GM10266 (cell line): ENCODE data around the gene APOBEC3F.

Source experiments
- DNase-seq: peaks from one replicate; pipeline ENCODE4 v3.0.0; 2012; ENCODE audit errors: extremely low spot score
- TF ChIP-seq, protein P1 (sequence below): IDR thresholded peaks from 2 replicates; pipeline ENCODE4 v1.5.1; 2012; ENCODE audit warnings: mild to moderate bottlenecking, low read depth; ENCODE audit not compliant: control insufficient read depth, insufficient read depth; ENCODE audit errors: missing control alignments

APOBEC3F gene

DNA sequence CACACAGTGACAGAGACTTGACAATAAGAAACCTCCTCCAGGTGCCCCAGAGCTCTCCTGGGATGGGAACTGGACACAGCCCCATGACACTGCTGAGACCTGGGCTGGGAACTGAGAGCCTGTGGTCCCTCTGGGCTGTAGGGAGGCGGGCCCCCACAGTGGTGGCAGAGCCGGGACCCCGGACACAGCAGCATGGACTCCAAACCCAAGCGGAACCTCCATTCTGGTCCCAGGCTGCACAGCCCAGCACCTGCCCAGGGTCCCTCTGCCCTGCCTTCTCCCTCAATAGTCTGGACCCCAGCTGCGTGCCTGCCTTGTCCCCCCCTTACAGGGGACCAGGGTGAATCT lies 48.0 kb downstream of the APOBEC3F start:
- no peak for DNase-seq
- TF ChIP-seq, protein P1, sequence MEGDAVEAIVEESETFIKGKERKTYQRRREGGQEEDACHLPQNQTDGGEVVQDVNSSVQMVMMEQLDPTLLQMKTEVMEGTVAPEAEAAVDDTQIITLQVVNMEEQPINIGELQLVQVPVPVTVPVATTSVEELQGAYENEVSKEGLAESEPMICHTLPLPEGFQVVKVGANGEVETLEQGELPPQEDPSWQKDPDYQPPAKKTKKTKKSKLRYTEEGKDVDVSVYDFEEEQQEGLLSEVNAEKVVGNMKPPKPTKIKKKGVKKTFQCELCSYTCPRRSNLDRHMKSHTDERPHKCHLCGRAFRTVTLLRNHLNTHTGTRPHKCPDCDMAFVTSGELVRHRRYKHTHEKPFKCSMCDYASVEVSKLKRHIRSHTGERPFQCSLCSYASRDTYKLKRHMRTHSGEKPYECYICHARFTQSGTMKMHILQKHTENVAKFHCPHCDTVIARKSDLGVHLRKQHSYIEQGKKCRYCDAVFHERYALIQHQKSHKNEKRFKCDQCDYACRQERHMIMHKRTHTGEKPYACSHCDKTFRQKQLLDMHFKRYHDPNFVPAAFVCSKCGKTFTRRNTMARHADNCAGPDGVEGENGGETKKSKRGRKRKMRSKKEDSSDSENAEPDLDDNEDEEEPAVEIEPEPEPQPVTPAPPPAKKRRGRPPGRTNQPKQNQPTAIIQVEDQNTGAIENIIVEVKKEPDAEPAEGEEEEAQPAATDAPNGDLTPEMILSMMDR, result no peak

DNA sequence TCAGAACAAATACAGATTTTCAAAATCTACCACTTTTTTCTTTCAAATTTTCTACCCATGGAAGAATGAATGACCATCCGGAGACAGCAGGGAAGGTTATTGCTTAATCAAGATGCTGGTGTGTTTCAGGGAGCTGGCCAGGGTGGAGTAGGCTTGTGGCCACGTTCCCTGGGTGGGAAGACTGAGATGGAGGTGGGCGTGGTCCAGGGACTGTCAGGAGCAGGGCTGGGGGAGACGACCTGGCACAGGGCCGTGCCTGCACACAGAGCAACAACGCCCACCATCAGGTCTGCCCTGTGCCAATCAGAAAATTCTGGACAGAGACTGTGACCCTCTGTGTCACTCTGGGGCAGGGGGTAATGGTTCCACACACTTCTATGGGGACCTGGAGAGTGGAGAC lies 49.3 kb downstream of the APOBEC3F start:
- TF ChIP-seq, protein P1, result no peak
- DNase-seq, result no peak

DNA sequence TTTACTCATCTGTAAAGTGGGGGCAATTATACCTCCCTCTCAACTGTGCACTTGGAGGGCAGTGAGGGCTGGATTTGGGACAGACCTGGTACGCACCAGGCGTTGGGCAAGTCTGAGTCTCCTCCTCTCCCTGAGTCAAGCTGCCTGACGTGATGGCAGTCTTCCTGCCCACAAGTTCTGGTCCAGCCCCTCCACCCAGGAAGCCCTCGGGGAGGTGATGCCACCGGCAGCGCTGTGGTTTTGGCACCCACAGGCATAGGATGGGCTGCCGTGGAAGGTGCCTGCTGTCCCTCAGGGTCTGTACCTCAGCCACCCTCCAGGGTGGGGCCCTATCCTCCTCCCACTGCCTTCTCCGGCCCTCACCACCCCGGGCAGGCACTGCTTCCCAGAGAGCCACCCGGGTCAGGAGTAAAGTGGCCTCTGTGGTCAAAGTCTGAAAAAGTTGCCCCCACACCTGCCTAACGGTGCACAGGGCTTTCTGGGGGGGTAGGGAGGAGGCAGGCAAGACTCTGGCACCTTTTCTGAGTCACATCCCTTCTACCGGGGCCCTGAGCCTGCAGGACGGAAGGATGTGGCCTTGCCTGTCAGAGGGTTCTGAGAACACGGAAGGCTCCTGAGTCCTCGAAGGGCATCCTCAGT lies 49.9 kb downstream of the APOBEC3F start:
- no peak for DNase-seq
- TF ChIP-seq, protein P1, result no peak

DNA sequence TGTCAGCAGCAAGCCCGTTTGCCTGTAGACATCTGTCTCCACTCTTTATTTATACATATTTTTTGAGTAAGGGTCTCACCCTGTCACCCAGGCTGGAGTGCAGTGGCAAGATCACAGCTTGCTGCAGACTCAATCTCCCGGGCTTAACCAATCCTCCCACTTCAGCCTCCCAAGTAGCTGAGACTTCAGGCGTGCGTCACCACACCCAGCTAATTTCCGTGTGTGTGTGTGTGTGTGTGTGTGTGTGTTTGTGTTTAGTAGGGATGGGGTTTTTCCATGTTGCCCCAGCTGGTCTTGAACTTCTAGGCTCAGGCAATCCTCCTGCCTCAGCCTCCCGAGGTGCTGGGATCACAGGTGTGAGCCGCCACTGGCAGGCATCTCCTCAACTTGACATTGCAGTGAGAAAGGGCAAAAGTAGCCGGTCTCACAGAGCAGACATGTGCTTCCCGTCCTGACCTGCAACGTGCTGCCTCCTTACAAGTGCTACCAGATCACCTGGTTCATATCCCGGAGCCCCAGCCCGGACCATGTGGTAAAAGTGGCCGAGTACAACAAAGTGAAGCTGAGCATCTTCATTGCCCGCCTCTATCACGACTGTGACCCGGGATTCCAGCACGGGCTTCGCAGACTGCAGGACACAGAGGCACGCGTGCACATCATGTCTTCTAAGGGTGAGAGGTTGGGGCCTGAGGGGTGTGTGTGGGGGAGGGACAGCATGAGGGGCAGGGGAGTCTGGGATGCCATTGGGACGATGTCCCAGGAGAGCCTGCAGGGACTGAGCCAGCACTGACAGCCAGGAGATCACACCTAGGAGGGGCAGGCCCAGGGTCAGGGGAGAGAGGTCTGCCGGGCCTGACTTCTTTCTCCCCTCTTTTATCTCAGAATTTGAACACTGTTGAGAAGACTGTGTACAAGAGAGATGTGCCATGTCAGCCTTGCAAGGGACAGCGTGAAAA lies 50.7 kb downstream of the APOBEC3F start:
- no peak for DNase-seq
- TF ChIP-seq, protein P1, result no peak

DNA sequence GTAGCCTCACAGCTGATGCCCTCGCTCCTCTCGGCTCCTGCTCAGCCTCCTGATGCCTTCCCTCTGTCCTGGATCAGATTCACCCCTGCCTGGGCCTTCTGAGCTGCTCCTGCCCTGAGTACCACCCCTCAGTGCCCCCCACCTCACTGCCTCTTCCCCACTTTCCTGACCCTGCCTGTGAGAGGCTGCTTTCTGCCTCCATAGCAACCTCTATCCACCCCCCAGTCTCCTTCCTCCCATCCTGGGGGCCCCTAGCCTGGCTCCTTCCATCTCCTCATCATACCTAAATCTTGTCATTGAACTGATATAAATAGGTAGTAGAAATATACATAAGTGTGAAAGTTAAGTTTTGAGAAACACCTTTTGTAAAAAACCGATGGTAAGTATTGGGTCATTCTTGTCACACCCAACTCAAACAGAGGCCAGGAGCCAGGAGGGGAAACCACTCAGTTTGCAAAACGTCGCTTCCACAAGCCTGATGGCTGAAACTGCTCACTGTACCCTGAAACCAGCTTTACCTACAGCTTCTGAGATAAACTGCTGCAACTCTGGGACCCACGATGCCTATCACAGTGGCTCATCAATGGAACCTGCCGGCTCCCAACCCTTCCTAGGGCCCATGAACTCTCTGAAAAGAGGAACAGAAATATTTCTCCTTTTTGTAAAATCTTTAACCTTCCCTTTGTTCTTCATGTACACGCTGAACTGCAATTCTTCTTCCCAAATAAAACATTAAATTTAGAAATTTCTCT lies 51.6 kb downstream of the APOBEC3F start:
- TF ChIP-seq, protein P1, result no peak

DNA sequence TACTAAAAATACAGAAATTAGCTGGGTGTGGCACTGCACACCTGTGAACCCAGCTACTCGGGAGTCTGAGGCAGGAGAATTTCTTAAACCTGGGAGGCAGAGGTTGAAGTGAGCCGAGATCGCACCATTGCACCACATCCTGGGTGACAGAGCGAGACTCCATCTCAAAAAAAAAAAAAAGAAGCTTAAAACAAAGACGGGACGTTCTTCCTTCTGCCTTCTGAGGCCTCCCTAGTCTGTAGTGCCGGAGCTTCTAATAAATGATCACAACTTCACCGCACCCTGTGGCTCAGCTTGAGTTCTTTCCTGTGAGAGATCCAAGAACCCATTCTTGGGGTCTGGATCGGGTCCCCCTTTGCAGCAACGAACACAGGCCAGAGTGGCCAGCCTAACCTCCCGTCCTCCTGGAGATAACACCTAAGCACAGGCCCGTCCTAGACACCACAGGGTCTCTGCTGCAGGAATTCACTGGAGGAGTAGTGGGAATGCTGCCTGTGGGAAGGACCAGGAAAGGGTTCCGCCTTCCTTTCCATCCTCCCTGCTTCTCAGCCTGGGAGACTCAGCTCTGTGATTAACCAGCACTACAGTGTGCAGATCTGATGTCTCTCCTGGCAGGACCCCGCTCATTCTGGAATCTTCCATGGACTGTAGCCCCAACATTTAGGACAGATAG lies 54.2 kb downstream of the APOBEC3F start:
- DNase-seq, result no peak
- TF ChIP-seq, protein P1, result no peak

More for the DNA sequence above, 51.6 kb downstream of the APOBEC3F start:
- DNase-seq, result no peak
